HepG2 (cell line): ENCODE results near the gene TBC1D20. TPM values are rescaled to one million over a fixed set of nuclear protein-coding genes. Genes with fewer than 3 reads are reported as not detected.
A peak's percentile ranks its signal among the peaks of the same experiment; 100 is the strongest.

Source experiments
- ADNP ChIP-seq: sonication (generic); formaldehyde crosslinking; IDR thresholded peaks from 2 replicates; pipeline ENCODE4 v1.4.0; 2020; ENCODE audit warnings: missing genetic modification reagents
- CHCHD3 ChIP-seq: sonication (generic); formaldehyde crosslinking; IDR thresholded peaks from 2 replicates; pipeline ENCODE4 v1.8.0; 2022; ENCODE audit warnings: mild to moderate bottlenecking, missing genetic modification reagents, moderate library complexity
- FOXP1 ChIP-seq, 2 experiments: fragments of 450-650 bp in 1 of 2; IDR thresholded peaks; 2 replicates each; pipeline ENCODE4 v1.6.1; 2017 to 2018; ENCODE audit warnings: antibody characterized with exemption in 1 of 2
- IKZF1 ChIP-seq: fragments of 450-650 bp; IDR thresholded peaks from 2 replicates; pipeline ENCODE4 v1.7.1; 2016
- MTA1 ChIP-seq: sonication (generic); formaldehyde crosslinking; IDR thresholded peaks from 2 replicates; pipeline ENCODE4 v1.4.0; 2020; ENCODE audit warnings: missing genetic modification reagents, mild to moderate bottlenecking, borderline replicate concordance
- NPAS2 ChIP-seq: sonication (generic); formaldehyde crosslinking; IDR thresholded peaks from 2 replicates; pipeline ENCODE4 v1.8.0; 2022; ENCODE audit warnings: mild to moderate bottlenecking, missing genetic modification reagents, borderline replicate concordance
- POLR2G ChIP-seq: fragments of 200-400 bp; formaldehyde crosslinking; IDR thresholded peaks from 2 replicates; pipeline ENCODE4 v1.6.1; 2018; ENCODE audit warnings: mild to moderate bottlenecking, low read depth, low read length, moderate library complexity
- RBM39 ChIP-seq: fragments of 200-400 bp; formaldehyde crosslinking; IDR thresholded peaks from one replicate; pipeline ENCODE4 v1.6.1; 2018; ENCODE audit warnings: antibody characterized with exemption, mild to moderate bottlenecking, low read depth, low read length; ENCODE audit not compliant: poor library complexity, severe bottlenecking
- SALL1 ChIP-seq: sonication (generic); formaldehyde crosslinking; IDR thresholded peaks from 2 replicates; pipeline ENCODE4 v1.8.0; 2022; ENCODE audit warnings: mild to moderate bottlenecking, missing genetic modification reagents
- SCMH1 ChIP-seq: sonication (generic); formaldehyde crosslinking; IDR thresholded peaks from 2 replicates; pipeline ENCODE4 v1.9.0; 2021; ENCODE audit warnings: missing genetic modification reagents, mild to moderate bottlenecking, borderline replicate concordance
- SRSF4 ChIP-seq: fragments of 200-400 bp; formaldehyde crosslinking; IDR thresholded peaks from one replicate; pipeline ENCODE4 v1.6.1; 2018; ENCODE audit warnings: mild to moderate bottlenecking, low read depth, low read length, moderate library complexity; ENCODE audit not compliant: poor library complexity, severe bottlenecking
- TARDBP ChIP-seq: sonication (generic); formaldehyde crosslinking; IDR thresholded peaks from 2 replicates; pipeline ENCODE4 v1.8.0; 2022; ENCODE audit warnings: mild to moderate bottlenecking, missing genetic modification reagents
- TMF1 ChIP-seq: sonication (generic); formaldehyde crosslinking; IDR thresholded peaks from 2 replicates; pipeline ENCODE4 v1.8.1; 2022; ENCODE audit warnings: low read depth, missing genetic modification reagents
- YEATS2 ChIP-seq: sonication (generic); formaldehyde crosslinking; IDR thresholded peaks from 2 replicates; pipeline ENCODE4 v1.4.0; 2020; ENCODE audit warnings: missing genetic modification reagents, borderline replicate concordance
- ZNF160 ChIP-seq: sonication (generic); formaldehyde crosslinking; IDR thresholded peaks from 2 replicates; pipeline ENCODE4 v1.8.0; 2022; ENCODE audit warnings: mild to moderate bottlenecking, inconsistent platforms, missing genetic modification reagents
- ZNF232 ChIP-seq: sonication (generic); formaldehyde crosslinking; IDR thresholded peaks from 2 replicates; pipeline ENCODE4 v1.4.0; 2020; ENCODE audit warnings: missing genetic modification reagents, borderline replicate concordance
- ZNF383 ChIP-seq: sonication (generic); formaldehyde crosslinking; IDR thresholded peaks from 2 replicates; pipeline ENCODE4 v1.4.0; 2020; ENCODE audit warnings: missing genetic modification reagents, mild to moderate bottlenecking, borderline replicate concordance
- ZNF710 ChIP-seq: sonication (generic); formaldehyde crosslinking; IDR thresholded peaks from 2 replicates; pipeline ENCODE4 v1.5.0; 2020; ENCODE audit warnings: mild to moderate bottlenecking, missing genetic modification reagents, borderline replicate concordance
- ZNF883 ChIP-seq: sonication (generic); formaldehyde crosslinking; IDR thresholded peaks from 2 replicates; pipeline ENCODE4 v1.5.1; 2020; ENCODE audit warnings: mild to moderate bottlenecking, missing genetic modification reagents; ENCODE audit errors: not compliant biosample characterization
- ZSCAN20 ChIP-seq: sonication (generic); formaldehyde crosslinking; IDR thresholded peaks from 2 replicates; pipeline ENCODE4 v1.4.0; 2020; ENCODE audit warnings: missing genetic modification reagents, mild to moderate bottlenecking, borderline replicate concordance
- ZZZ3 ChIP-seq: sonication (generic); formaldehyde crosslinking; IDR thresholded peaks from 2 replicates; pipeline ENCODE4 v1.4.0; 2020; ENCODE audit warnings: missing genetic modification reagents, mild to moderate bottlenecking, borderline replicate concordance
- polyA plus RNA-seq, 8 experiments: library from polyadenylated mRNA; depleted of rRNA in 3 of 8; stranded (reverse) in 7 of 8; unstranded in 1 of 8; fragments of >200 nt; fragmentation: Illumina TruSeq in 4 of 8; extraction: Trizol in 4 of 8; gene quantifications; 2 replicates each; pipeline versions ENCODE4 v1.2.1 to v1.2.3, GENCODE V29; 2011 to 2016; ENCODE audit warnings: low read depth in 4 of 8, missing spikeins in 1 of 8, mixed read lengths in 1 of 8; ENCODE audit not compliant: insufficient read depth in 1 of 8
- total RNA-seq, 5 experiments: library from RNA; depleted of rRNA; stranded (reverse); fragments of >200 nt; fragmentation: Illumina TruSeq; extraction: Trizol; gene quantifications; 2 replicates each; pipeline ENCODE4 v1.2.3, GENCODE V29; 2016; ENCODE audit warnings: low read depth in 1 of 5
- TF ChIP-seq, protein P1 (sequence below): sonication (generic); formaldehyde crosslinking; IDR thresholded peaks from 2 replicates; pipeline ENCODE4 v1.5.0; 2020; ENCODE audit warnings: mild to moderate bottlenecking, missing genetic modification reagents
- TF ChIP-seq, protein P2 (sequence below): sonication (generic); formaldehyde crosslinking; IDR thresholded peaks from 2 replicates; pipeline ENCODE4 v1.8.1; 2023; ENCODE audit warnings: mild to moderate bottlenecking, inconsistent platforms, moderate library complexity, missing genetic modification reagents, borderline replicate concordance

TBC1D20 gene
- total and polyA plus RNA-seq, 2 of the 13 experiments (the other 11 are each of a cell fraction or from before 2014, with no cell fraction given) = 36.6 to 47.1 TPM

DNA sequence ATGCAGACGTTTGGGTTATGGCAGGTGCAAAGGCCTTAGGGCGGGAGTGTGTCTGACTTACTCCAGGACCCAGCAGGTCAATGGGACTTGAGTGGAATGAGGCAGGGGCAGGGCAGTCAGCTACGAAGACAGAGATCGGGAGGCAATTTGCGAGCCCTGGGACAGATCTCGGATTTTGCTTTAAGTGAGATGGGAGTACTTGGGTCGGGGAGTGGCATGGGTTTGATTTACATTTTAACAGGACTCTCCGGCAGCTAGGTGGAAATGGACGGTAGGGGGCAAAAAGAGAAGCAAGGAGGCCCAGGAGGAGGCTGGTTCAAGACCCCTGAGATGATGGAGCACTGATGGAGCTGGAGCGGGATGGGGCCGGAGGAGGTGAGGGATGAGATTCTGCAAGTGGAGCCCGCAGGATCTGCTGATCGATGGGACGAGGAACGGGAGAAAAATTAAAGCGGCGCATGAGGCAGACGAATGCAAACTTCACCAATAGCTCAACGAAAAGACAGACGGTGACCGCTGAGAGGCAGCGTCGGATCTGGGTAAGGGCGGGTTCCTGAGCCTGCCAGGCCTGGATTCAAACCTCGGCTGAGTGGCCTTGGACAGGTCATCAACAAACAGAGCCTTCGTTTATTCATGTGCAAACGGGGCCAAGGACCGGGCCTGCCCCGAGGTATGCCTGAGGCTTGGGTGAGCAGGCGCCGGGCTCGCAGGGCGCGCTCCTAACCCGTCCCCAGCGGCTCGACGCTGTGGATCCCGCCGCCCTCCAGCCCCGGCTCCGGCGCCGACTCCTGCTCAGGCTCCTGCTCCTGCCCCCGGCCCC is 55.0 kb downstream of the TBC1D20 start (continued):
- peak; percentile 31 for TF ChIP-seq ZNF883 (CRISPR knock-in tag)
- peak; percentile 53; the same call in 1 of the 2 replicates for TF ChIP-seq MTA1
- TF ChIP-seq SALL1 (CRISPR knock-in tag) = peak; percentile 83
- TF ChIP-seq POLR2G = peak; percentile 89
- no peak for TF ChIP-seq IKZF1
- peak; percentile 78; the same call in 1 of the 2 replicates for TF ChIP-seq CHCHD3 (CRISPR knock-in tag)
- TF ChIP-seq NPAS2 (CRISPR knock-in tag) = no peak
- peak; percentile 70 for TF ChIP-seq TARDBP (CRISPR knock-in tag)
- peak; percentile 76 for TF ChIP-seq ZNF232 (CRISPR knock-in tag)
- TF ChIP-seq SCMH1 (CRISPR knock-in tag) = no peak
- TF ChIP-seq SRSF4 = peak; percentile 74
- TF ChIP-seq ZSCAN20 (CRISPR knock-in tag) = no peak; the same call in 1 of the 2 replicates
- no peak; the same call in none of the 2 replicates for TF ChIP-seq YEATS2
- TF ChIP-seq FOXP1 (IDR thresholded peaks at IDR 0.05) = no peak
- TF ChIP-seq FOXP1 (CRISPR knock-in tag; IDR thresholded peaks at IDR 0.05) = peak; percentile 23; the same call in 1 of the 2 replicates
- 0 out of 2 replicates have a peak, but pooled peaks have one; percentile 44 for TF ChIP-seq ADNP (CRISPR knock-in tag)
- TF ChIP-seq RBM39 = peak; percentile 80
- TF ChIP-seq ZNF383 (CRISPR knock-in tag) = 0 out of 2 replicates have a peak, but pooled peaks have one; percentile 16
- TF ChIP-seq, protein P1, sequence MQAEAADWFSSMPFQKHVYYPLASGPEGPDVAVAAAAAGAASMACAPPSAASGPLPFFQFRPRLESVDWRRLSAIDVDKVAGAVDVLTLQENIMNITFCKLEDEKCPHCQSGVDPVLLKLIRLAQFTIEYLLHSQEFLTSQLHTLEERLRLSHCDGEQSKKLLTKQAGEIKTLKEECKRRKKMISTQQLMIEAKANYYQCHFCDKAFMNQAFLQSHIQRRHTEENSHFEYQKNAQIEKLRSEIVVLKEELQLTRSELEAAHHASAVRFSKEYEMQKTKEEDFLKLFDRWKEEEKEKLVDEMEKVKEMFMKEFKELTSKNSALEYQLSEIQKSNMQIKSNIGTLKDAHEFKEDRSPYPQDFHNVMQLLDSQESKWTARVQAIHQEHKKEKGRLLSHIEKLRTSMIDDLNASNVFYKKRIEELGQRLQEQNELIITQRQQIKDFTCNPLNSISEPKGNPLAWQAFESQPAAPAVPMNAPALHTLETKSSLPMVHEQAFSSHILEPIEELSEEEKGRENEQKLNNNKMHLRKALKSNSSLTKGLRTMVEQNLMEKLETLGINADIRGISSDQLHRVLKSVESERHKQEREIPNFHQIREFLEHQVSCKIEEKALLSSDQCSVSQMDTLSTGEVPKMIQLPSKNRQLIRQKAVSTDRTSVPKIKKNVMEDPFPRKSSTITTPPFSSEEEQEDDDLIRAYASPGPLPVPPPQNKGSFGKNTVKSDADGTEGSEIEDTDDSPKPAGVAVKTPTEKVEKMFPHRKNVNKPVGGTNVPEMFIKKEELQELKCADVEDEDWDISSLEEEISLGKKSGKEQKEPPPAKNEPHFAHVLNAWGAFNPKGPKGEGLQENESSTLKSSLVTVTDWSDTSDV (CRISPR knock-in tag) = no peak; the same call in 1 of the 2 replicates
- TF ChIP-seq ZNF160 (CRISPR knock-in tag) = peak; percentile 76
- TF ChIP-seq TMF1 (CRISPR knock-in tag) = peak; percentile 67
- TF ChIP-seq ZZZ3 (CRISPR knock-in tag) = no peak
- TF ChIP-seq, protein P2, sequence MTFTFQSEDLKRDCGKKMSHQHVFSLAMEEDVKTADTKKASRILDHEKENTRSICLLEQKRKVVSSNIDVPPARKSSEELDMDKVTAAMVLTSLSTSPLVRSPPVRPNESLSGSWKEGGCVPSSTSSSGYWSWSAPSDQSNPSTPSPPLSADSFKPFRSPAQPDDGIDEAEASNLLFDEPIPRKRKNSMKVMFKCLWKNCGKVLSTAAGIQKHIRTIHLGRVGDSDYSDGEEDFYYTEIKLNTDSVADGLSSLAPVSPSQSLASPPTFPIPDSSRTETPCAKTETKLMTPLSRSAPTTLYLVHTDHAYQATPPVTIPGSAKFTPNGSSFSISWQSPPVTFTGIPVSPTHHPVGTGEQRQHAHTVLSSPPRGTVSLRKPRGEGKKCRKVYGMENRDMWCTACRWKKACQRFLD = peak; percentile 67; the same call in 1 of the 2 replicates
- 0 out of 2 replicates have a peak, but pooled peaks have one; percentile 72 for TF ChIP-seq ZNF710
